Stimulated activated CD4-positive, alpha-beta T cell treated with anti-CD3 and anti-CD28 coated beads, Interleukin-12 subunit alpha, Interleukin-12 subunit beta, amount 100 ng/mL, for 48 hours (primary cell): ENCODE results near the gene TSPAN17.

Source experiments
- DNase-seq, 3 donors: peaks; one replicate each; pipeline ENCODE4 v3.0.0-alpha.2; 2020; ENCODE audit warnings: low read depth in 2 of 3, low spot score in 1 of 3

TSPAN17 gene

DNA sequence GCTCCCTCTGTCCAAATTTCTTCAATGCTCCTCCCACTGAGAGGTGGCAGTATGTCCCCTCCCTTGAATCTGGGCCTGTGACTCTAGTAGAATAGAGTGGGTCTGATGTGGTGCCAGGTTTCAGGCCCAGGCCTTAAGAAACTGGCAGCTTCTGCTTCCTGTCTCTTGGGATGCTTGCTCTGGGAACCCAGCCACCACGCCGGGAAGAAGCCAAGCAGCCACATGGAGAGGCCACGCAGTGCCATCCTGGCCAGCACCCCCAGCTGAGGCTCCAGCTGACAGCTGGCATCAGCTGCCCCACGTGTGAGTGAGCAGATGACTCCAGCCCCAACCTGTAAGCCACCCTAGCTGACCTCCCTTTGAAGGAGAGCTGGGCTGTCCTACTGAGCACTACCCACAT, 7.3 kb upstream of the TSPAN17 start:
- no peak for DNase-seq

DNA sequence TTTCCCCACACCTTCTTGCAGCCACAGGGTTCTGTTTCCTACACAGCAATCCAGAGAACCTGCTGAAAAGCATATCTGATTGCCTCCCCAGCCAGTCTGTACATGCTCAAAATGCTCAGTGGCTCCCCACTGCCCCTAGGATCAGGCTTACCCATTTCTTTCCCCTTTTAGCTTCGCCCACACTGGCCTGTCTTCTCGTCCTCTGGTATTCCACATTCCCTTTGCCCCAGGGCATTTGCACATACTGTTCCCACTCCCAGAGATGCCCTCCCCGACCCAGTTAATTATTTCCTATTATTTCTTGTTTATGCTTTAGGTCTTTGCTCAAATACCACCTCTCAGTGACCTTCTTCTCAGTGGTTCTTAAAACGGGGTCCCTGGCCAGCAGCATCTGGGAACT, 6.7 kb upstream of the TSPAN17 start:
- no peak for DNase-seq

DNA sequence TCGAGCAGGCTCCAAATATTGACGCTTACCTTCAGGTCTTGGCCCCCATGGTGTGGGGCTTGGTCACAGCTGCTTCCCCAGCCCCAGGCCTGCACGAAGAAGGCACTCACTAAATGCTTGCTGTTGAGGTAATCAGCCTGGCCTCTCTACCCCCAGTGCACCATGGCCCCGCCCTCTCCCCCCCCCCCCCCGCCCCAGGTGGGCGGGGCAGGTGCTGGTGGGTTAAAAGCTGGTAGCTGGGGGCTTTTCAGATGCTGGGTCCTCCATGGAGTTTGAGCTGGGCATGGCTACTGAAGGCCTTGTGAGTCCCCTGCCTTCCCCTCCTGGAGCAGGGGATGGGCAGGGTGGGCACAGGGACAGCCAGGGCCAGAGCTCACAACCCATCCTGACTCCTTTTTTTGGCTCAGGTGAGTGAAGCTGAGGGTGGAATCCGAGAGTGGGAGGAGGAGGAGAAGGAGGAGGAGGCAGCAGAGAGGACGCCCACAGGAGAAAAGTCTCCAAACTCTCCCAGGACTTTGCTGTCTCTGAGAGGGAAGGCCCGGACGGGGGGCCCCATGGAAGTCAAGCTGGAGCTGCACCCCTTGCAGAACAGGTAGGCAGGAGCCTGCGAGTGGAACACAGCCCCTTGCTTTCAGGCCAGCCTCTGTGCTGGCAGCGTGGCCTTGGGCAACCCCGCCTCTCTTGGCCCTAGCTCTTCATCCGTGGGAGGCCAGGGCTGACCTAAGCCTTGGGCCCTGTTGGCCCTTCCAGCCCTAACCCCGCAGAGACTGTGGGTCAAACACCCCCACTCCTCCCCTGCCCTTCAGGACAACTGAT, 4.4 kb upstream of the TSPAN17 start:
- DNase-seq, result no peak

DNA sequence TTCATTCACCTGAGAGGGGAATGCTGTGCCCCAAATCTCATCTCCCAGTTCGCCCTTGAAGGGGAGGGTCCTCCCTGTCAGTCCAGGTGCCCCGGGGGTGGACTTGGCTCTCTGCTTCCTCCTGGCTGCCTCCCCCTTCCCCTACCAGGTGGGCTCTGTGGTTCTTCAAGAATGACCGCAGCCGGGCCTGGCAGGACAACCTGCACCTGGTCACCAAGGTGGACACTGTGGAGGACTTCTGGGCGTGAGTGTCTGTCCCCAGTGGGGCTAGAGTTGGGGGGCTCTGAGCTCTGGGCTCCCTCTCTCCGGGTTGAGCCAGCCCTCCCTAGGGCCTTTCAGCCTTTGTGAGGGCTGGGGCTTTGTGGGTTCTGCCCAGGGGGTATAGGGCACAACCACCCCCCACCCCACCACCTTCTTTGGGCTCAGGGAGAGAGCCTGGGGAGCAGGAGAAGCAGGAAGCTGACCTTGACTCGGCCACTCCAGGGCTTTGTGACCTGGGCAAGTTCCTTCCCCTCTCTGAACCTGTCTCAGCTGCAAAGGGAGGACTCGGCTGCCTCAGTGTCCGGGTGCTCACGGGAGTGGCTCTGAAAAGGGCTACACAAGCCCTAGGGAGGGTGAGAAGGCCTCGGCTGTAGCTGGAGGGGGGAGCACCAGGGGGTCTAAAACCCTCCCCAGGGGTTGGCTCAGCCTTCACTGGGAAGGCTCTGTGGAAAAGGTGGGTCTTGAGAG, 3.6 kb upstream of the TSPAN17 start:
- DNase-seq, result no peak

DNA sequence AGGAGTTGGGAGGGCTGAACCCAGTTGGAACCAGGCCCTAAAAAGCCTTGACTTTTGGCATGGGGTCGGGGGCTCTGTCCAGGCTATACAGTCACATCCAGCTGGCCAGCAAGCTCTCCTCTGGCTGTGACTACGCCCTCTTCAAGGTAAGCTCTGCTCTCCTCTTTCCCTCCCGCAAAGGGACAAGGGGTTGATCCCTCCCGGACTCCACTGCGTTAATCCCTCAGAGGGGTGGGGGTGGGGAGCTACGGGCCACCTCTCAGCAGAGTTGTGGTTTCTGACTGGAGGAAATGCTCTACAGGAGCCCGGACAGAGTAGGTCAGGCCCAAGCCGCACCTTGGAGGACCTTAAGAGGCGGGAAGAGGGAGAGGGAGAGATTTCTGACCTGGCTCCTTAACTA, 3.0 kb upstream of the TSPAN17 start:
- no peak for DNase-seq

DNA sequence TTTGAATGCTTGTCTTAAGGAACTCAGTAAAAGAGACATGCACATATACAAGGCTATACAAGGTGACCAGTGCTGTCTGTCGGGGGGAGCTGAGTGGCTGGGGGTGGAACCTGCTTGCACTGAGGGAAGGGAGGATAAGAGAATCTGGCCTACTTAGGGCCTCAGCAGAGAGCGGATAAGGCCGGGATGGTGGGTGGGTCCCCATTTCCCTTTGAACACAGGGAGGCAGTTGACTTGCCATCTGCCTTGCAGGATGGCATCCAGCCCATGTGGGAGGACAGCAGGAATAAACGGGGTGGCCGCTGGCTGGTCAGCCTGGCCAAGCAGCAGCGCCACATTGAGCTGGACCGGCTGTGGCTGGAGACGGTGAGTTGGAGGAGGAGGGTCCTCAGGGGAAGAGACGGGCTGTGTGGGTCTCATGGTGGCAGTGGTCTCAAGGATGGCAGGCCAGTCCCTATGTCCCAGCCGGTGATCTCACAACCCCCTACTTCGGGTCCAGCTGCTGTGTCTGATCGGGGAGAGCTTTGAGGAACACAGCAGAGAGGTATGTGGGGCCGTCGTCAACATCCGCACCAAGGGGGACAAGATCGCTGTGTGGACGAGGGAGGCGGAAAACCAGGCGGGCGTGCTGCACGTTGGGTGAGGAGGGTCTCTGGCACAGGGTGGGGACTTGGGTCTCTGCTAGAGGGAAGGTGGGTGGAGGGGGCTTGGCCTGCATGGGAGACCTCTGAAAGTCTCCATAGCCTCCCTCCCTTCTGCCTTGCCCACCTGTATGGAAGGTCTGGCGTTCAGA, 2.2 kb upstream of the TSPAN17 start:
- no peak for DNase-seq

DNA sequence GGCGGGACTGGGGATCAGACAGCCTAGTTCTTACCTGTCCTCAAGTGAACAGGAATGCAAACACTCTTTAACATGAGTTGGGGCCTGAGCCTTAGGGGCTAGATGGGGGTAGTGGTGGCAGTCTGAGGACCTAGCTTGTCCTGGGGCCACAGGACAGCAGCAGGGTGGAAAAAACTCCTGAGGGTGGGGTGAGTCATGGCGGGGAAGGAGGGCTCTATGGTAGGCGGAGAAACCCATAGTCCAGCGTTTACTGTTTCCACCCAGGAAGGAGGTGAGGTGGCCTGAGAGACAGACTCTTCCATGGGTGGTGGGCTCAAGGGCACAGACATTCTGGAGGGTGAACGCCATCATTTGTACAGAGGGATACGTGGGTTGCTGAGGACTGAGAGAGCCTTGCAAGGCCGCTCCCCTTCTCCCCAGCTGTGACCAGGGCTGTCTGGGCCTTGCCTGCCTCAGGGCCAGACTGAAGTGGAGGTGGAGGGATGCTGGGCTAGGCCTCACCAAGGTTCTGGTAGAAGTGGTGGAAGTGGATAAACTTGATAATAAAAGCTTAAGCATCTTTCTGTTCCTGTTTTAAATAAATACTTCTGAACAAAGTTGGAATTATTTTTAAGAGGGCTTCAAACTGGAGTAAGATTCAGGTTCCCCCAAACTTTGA, 1.1 kb upstream of the TSPAN17 start:
- DNase-seq, result no peak

DNA sequence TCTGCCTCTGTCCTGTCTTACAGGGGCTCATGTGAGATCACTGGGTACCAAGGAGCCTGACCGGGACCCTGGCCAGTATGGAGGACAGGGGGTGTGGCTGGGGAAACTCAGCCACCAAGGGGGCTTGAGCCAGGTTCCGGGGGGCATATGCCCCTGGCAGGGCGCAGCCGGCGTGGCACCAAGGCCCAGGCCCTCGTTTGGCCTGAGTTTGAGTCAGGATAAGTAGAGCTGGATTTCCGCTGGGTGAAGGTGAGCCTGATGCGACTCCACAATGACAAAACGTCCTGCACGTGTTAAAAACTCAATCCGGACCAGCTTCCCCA, 616 bp upstream of the TSPAN17 start:
- no peak for DNase-seq

DNA sequence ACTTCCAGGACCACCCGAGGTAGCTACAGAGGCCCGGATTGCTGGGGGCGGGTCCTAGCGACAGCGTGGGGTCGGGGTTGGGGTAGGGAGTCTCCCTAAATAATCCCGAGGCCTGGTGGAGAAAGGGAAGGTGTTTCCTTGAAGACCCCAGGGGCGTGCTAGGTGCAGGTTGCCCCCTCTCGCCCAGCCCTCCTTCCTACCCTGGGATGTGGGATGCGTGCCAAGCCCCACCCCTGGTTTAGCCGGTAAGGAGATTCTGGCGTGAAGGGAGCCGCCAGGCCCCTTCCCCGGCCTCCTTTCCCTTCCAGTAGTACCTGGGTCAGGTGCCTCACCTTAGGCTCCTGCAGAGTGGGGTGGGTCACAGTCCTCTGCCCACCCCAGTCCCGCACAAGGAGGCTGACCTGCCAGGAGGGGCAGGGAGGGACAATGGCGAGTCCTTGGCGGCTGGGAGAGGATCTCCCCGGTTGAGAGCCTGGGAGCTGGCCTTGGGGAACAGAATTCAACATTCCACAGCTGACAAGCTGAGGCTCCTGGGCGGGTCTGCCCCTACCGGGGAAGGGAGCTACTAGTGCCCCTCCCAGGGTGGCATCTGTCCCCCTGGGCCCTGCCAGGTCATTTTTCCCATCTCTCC, 674 bp downstream of the TSPAN17 start:
- no peak for DNase-seq

DNA sequence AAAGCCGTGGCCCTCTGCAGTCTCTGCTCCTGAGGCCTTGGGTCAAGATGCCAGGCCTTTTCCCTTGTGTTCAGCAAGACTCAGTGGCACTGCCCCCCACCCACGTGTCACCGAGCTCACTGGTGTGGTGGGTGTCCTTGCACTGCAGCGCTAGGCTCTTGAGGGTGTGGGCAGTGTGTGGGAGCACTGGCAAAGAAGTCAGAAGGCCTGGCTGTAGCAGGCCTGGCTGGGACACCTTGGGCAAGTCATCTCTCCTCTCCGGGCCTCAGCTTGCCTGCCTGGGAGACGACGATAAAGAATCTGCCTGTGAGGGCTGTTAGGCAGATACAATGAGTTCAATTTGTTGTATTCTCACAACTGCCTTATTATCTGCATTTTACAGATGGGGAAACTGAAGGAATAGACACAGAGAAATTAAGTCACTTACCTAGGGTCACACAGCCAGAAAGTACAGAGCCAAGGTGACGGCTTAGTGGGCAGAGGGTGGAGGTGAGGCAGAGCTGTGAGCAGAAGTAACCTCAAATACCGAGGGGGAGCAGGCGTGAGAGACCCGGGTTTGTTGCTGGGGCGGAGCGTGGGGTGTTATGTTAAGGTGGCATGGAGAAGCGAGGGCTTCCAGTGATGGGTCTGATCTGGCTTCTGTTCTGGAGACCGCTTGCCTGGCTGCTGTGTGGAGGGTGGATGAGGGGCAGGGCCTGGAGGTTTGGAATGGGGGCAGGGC, 1.4 kb downstream of the TSPAN17 start:
- no peak for DNase-seq

DNA sequence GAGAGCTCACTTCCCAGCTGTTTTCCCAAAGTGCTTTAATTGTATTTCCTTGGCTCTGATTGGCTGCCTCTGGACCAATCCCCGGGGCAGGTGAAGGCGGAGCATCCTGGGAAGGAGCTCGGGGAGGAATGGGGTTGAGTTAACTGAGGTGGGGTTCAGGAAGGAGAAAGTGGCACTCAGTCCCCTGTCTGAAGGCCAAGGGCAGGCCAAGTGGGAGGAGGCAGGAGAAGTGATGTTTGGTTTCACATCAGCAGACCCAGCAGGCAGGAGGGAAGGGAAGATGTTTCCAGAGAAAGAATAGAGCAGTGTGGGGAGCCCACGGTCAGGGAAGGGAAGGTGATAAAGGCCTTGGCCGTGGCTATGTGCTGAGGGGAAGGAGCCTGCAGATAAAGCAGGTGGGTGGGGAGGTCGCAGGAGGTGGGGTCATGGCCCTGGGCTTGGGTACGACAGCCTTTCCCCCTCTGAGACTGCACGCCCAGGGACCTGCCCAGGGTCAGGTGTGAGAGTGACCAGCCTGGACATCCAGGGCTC, 3.1 kb downstream of the TSPAN17 start:
- no peak for DNase-seq

DNA sequence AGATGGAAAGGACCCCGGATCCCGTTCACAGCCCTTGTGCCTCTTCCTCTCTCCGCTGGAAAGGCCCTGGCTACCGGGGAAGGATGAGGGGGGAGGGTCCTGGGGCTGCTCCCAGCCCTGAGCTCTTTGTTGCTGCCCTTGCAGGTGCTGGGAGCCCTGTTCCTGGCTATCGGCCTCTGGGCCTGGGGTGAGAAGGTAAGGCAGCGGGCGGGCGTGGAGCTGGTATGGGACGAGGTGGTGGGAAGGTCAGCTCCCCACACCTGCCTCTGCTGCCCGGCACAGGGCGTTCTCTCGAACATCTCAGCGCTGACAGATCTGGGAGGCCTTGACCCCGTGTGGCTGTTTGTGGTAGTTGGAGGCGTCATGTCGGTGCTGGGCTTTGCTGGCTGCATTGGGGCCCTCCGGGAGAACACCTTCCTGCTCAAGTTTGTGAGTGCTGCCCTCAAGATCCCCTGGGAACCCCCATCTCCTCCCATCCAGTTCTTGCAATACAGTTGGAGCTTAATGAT, 4.2 kb downstream of the TSPAN17 start:
- no peak for DNase-seq

DNA sequence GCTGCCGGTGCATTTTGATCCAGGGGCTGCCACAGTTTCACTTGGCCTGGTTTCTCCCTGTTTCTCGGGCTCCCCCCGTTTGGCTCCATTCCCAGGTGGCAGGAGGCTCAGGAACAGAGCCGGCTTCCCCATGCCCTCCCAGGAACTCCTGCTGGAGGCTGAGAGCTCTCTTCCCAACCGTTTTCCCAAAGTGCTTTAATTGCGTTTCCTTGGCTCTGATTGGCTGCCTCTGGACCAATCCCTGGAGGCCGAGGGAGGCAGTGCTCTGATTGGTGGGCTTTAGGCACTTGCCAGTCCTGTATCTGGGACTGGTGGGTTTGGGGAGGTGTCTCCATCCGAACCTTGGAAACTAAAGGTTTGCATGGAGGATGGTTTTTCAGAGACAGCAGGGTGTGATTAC, 4.9 kb downstream of the TSPAN17 start:
- DNase-seq, result no peak

DNA sequence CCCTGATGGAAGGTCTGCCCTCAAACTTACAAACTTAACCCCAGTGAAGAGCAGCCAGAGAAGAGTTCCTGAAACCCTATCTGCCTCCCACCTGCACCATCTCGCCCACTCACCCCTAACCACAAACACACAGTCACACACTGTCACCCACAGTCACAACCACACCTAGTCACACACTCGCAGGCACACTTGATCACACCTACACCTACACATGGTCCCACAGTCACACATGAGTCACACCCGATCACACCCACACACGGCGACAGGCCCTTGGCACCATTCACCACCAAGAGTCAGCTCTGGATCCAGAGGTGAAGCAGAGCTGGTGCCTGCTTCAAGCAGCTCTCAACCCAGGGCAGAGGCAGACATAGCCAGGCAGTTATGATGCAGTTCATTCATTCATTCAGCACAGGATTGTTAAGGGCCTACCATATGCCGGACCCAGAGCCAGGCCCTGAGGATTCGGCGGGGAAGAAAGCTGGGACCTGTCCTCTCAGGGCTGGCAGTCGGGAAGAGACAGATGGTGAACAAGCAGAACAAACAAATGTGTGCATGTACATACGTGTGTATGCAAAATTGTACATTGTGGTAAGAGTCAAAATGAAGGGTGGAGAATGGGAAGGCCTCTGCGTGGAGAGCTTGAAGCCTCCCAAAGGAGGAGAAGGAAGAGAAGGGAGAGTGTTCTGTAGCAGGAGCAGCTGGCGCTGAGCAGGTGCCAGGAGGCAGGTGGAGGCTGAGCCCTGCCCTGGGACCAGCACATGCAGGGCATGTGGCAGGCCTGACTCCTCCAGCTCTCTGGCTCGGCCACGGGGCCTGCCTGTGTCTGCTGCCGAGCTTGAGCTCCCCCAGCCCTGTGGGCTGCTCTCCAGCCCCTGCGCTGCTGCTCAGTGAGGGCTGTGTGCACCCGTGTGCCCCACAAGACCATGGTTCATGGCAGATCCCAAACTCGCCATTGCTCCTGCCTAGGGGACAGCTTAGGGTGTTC, 6.4 kb downstream of the TSPAN17 start:
- peak; percentile 70 to 84 (median 71) for DNase-seq

DNA sequence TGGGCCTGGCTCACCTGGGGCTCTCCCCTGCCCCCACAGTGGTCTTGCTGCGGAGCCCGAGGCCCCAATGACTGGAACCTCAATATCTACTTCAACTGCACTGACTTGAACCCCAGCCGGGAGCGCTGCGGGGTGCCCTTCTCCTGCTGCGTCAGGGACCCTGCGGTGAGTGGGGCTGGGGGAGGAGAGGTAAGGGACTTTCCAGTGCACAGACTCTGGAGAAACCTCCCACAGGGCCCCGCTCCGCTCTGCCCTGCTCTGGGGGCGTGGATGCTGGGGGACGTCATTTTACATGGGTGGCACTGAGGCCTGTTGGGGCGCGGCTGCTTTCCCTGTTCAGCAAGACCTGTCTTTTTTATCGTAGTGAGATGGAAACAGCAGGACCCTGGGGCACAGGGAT, 7.6 kb downstream of the TSPAN17 start:
- no peak for DNase-seq

DNA sequence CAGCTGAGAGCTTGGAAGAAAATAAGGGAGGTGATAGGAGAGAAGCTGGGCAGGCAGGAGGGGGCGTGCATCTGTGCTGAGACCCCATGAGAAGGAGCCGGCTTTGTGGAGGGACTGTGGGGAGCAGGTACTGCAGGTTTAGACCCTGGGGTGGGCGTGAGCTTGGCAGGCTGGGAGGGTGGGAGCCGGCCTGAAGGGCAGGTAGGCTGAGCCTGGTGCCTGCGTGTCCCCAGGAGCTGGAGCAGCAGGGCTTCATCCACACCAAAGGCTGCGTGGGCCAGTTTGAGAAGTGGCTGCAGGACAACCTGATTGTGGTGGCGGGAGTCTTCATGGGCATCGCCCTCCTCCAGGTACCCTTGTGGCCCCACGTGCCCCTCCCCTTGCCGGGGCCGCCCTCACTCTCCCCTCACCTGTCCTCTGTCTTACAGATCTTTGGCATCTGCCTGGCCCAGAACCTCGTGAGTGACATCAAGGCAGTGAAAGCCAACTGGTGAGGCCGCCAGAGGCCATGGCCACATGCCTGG, 9.2 kb downstream of the TSPAN17 start:
- no peak for DNase-seq

DNA sequence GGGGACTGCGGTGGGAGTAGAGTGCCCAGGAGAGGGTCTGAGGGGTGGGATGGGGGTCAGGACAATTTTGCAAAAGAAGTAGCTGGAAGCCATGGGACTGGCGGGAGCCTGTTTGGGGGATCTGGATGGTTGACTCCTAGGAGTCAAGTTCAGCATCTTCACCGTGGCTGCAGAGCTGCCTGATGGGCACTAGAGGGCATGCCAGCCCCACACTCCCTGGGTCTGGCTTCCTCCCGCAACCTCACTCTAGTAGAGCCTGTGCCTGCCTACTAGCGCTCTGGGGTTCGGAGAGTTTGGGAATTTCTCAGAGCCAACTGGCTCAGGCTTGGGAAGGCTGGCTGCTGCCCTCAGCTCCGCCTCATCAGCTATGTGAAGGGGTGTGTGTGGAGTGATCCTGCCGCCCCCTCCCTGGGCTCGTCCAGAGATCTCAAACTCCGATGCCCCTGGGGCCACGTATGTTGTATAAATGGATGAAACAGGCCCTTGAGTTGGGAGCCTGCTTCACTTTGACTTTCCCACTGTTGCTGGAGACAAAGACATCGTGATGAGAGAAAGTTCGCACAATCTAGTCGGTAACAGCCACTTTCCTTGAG, 10.8 kb downstream of the TSPAN17 start:
- peak; percentile 32 to 56 (median 52) for DNase-seq
